HG03575 (cell line): ENCODE data around the gene CEP104.

Experiments
- ATAC-seq: cut with Tn5 transposase; IDR thresholded peaks from one replicate; pipeline ENCODE4 v1.9.1; 2021; ENCODE audit not compliant: unreplicated experiment, insufficient number of reproducible peaks, low FRiP score; ENCODE audit errors: extremely low read depth

The CEP104 gene

DNA sequence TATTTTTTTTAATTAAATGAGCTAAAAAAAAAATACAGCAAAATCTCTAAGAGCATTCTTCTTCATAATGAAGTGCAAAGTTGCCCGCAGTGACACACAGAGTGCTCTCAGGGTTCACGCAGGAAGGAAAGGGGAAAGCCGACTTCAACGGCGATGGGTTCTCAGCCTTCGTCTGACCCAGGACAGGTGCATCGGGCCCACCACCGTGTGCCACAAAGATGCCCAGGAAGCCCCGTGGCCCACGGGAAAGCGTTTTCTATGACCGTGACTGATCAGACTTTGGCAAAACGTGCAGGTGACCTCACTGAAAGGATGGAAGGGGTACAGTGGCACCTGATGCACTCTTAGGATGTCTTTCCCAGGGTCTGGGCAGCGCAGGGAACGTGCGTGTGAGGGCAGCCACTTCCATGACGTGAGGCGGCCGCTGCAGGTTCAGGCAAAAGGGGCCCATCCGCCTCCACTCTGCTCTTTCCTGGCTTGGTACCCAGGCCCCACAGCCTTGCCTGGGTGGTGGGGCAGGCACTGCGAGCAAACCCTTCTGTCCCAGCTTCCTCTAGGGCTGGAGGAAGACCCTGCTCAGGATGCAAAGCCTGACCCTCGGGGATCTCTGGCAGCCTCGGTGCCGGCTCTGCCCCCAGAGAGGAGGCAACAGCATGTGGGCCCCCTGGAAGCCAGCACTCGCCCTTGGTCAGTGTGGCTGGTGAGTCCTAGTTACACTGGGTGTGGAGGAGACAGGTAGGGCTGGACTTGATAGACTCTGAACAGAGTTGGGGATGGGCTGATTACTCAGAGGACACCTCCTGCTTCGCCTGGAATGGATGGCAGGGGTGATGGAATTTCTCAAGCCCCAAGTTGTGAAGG is 69.0 kb downstream of the CEP104 start:
- no peak for ATAC-seq

- no peak for ATAC-seq
Observed at GRCh38 chr1:3787349-3787715, 69.7 kb downstream of the CEP104 start.

GRCh38 chr1:3786468-3787348 is 70.3 kb downstream of the CEP104 start:
- ATAC-seq, result no peak

DNA sequence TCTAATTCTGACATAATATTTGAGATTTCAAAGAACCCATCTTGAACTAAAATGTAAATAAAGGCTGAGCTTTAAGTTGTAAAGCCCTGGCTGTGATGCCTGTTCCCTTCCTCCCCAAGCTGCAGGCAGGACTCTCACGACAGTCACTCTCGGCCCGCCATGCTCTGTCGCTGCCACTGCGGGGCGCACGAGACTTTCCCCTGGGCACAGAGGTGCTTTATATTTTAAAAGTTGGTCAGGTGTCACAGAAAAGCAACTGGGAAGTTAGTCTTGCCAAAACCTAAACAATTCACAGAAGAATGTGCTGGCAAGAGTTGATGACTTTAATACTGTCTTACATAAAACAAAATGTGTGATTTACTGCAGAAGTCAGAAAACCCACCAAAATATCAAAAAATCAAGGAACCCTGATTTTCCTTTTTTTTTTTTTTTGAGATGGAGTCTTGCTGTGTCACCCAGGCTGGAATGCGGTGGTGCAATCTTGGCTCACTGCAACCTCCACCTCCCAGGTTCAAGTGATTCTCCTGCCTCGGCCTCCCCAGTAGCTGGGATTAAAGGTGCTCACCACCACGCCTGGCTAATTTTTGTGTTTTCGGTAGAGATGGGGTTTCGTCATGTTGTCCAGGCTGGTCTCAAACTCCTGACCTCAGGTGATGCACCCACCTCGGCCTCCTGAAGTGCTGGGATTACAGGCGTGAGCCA is 71.4 kb downstream of the CEP104 start:
- no peak for ATAC-seq

DNA sequence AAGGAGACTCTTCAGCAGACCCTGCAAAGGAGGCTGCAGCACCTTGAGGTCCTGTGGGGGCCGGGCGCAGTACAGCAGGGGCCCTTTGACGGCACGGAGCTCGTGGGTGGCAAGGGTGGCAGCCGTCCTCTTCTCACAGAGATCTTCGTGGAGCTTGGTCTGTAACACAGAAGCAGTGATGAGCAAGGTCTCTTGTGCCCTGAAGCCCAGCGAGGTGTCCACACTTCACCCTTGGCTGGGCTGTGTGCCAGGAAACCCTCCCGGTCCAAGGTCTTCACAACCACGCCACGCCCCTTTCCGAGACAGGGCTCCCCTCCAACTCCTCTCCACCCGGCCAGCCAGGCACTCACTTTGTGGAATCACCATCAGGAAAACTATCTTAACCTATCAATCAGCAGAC is 72.0 kb downstream of the CEP104 start:
- no peak for ATAC-seq

GRCh38 chr1:3783651-3784474 is 73.1 kb downstream of the CEP104 start:
- no peak for ATAC-seq

- ATAC-seq, result no peak
Observed at GRCh38 chr1:3780901-3781300, 76.1 kb downstream of the CEP104 start.

DNA sequence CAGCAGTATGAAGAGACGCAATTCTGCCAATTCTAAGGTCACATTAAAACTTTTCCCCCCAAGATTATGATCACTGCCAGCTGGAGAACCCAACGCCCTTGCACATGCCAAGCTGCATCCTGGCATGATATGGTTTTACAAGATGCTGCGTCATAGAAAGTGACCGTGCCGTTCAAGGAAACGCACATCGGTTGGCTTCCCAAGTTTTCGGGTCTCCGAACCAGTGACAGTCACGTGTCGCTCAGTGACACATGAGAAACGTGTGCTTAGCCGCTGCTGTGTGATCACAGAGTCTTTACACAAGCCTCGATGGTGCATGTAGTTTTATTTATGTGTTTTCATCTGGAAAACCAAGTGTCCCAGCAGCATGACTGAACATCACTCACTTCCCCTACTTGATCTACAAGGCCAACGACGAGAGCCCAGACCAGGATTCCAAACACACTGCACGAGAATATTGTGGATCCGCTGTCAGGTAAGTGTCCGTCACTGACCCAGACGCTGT is 77.0 kb downstream of the CEP104 start:
- no peak for ATAC-seq

- no peak for ATAC-seq
Observed at GRCh38 chr1:3779265-3779911, 77.6 kb downstream of the CEP104 start.

DNA sequence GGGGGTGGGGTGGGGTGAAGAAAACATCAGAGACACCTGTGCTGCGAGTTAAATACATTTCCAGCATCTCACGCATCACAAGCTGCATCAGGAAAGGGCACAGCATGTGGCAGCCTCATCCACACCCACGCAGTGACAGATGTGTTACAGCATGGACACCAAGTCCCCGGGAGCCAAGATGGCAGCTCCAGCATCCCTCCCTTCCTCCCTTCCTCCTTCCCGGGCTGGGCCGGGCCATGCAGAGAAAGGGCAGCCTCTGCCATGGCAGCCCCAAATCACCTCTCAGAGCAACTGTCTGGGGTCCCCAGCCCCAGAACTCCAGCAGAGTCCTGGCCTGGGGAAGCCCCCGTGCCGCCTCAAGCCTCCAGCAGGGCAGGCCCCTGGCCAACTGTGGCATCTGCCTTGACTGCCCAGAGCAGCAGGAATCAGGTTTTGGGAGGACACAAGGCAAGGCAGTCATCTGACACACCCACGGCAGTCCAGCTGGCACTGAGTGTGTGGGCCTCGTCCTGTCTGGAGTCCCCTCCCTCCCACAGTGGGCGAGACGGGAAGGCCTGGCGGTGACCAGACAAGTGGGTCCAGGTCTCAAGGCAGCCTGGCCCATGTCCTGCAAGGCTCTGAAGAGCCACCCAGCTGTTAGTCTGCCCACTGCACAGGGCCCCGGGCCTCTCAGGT is 78.3 kb downstream of the CEP104 start:
- ATAC-seq, result no peak

GRCh38 chr1:3777647-3778589 is 79.1 kb downstream of the CEP104 start:
- no peak for ATAC-seq

DNA sequence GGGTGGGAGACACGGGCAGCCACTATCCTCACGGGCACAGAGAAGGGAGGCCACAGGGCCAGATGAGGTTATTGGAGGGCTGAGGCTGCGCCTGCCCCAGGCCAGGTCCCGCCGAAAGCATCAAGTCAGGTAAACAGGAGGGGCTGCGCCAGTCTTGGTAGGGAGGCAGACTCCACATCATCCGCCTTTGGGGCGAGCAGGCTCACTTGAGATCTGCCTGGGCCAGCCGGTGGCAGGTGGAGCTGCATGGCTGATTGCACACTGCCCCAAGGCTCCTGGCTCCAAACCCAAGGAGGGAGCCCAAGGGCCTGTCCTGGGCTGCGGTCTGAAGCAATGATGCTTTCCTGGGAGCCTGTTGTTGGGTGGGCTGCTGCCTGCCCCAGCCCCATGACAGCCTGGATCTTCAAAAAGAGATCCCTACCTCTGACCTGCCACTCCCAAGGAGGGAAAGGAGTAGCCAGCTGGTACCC is 79.9 kb downstream of the CEP104 start:
- no peak for ATAC-seq

DNA sequence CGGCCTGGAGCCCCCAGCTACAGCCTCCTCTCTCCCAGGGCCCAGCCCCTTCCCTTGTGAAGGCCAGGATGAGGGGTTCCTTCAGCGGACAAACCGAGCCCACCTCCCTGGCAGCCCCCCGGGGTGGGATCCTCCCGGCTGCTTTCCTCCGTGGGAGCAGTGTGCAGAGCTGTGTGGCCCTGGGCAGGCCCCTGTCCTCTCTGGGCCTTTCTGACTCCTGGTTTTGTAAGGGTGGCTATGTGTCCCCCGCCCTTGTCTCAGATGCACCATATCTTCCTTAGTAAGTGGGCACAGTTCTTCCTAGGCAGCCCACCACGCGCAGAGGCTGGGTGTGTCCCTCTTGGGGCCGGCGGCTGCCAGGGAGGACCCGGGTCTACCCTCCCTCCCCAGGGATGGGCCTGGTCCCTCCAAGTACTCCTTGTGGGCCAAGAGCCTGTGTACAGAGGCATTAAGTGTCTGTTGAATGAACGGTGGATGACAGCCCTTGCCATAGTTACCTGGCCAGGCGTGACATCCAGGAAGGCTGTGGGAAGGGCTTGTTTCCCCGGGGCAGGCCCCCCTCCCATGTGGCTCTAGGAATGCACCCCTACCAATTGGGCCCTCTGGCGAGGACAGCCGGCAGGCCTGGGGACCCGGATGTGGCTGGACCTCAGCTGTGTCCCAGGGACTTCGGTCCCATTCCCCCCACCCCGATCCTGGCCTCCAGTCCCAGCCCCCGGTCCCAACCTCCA is 80.6 kb downstream of the CEP104 start:
- no peak for ATAC-seq

DNA sequence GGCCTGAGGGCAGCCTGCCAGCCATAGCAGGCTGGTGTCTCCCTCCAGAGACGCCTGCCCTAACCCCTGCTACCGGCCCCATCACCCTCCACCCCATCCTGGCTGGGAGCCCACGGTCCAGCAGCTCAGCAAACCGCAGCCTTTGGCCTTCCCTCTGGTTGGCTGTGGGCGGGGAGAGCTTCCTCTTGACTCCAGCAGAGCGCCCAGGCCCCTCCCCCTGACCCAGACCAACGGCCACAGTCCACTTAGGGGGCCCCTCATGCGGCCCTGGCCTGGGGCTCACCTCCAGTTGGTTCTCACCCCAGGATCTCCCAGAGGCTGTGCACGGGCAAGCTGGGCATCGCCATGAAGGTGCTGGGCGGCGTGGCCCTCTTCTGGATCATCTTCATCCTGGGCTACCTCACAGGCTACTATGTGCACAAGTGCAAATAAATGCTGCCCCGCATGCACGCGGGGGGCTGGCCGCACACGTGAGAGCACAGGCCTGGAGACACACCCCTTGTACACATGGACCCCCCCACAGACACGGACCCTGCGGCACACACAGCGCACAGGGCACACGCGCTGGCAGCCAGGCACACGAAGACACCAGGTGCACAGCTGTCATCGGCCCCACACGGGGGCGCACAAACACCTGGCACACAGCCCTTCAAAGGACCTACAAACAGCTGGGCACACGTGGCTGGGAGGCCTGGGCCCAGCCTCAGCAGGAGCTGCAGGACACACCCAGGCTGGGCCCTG is 81.4 kb downstream of the CEP104 start:
- no peak for ATAC-seq

- ATAC-seq, result no peak
Observed at GRCh38 chr1:3774946-3775489, 82.0 kb downstream of the CEP104 start.
